SW 1271 (cell line): Measurements from ENCODE around the gene NTM.

ENCODE experiments used
- DNase-seq, 2 experiments: peaks; one replicate each; lab custom pipeline; 2025; lab: John Stamatoyannopoulos, UW

Gene NTM

DNA sequence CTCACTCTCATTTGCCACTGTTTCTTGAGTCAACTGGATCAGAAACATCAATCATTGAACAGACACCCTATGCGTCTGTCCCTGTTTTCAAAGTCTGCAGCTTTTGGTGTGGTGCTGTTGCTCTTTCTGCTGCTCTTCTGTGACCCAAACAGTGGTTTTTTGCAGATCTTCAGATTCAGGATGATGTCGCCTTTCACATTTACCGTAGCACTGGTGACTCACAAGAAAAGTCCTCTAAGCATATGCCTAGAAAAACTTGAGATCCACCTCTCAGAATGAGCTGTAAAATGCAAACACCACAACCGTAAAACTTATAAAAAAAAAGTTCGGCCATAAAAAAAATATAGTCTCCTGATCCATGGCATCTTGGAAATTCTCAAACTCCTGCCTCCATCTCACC is 400.4 kb downstream of the NTM start:
- no peak for DNase-seq

GRCh38 chr11:131771471-131771870 is 401.1 kb downstream of the NTM start:
- DNase-seq = no peak

DNA sequence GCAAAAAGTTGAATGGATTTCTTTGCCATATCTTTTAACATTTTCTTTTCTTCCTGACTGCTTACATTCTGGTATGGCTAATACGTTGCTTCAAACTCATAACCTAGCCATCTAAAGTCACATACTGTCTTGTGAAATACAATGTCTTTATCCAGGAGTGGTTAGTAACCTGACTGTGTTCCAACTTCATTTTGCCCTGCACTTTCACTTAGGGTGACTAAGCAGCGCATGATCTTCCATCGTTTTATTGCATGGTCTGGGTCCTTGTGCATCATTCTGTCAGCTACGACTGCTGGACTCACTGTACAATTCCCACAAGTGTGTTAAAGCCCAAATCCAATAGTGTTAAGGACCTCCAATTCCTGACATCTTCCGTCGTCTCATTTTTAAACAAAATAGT is 403.2 kb downstream of the NTM start:
- DNase-seq = no peak

DNA sequence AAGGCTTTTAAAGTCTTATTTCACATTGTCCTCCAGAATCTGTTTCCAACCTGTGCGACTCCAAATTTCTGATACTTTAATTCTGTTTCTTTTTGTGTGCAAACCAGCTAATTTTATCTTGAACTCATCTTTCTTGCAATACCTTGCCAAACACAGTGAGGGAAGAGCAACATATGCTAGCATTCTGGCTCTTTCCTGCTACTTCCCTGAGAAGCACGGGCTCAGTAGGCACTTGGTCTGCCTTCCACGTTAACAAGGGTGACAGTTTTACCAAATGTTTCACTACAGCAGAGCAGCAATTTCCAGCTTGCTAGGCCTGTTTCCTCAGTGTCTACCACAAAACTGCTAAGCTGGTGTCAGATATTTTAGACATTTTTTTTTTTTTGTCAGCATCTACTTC is 405.8 kb downstream of the NTM start:
- no peak for DNase-seq

GRCh38 chr11:131785801-131786200 is 415.4 kb downstream of the NTM start:
- DNase-seq = no peak

DNA sequence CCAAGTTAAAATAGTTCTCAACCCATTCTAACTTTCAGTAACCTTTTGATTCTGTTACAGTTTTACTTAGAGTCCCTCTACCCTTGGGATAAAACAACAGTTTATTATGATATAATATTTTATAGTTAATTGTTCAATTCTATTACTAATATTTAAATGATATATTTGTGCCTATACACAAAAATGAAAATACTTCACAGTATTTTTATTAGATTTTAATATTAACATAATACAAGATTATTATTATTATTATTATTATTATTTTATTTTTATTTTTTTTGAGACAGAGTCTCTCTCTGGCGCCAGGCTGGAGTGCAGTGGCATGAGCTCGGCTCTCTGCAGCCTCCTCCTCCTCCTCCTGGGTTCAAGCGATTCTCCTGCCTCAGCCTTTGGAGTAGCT is 416.7 kb downstream of the NTM start:
- no peak for DNase-seq

DNA sequence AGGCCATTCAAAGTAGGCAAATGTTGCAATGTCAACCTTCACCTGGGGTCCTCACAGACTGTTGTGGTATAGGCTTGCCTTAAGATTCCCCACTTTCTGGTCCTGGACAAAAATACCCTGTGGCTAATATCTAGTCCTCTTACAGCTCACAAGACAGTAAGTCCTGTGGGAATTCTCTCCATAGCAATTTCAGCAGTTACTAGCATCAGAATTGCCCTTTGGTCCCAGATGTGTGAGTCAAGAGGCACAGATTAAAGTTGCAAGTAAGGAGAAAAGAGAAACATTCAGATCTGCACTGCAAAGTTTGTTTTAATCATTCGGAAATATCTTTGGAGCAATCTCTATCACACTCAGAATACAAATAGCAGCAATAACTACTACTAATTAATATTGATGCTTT is 420.2 kb downstream of the NTM start:
- DNase-seq = no peak

- DNase-seq = no peak
Measured at GRCh38 chr11:131792243-131792642, 421.8 kb downstream of the NTM start.

DNA sequence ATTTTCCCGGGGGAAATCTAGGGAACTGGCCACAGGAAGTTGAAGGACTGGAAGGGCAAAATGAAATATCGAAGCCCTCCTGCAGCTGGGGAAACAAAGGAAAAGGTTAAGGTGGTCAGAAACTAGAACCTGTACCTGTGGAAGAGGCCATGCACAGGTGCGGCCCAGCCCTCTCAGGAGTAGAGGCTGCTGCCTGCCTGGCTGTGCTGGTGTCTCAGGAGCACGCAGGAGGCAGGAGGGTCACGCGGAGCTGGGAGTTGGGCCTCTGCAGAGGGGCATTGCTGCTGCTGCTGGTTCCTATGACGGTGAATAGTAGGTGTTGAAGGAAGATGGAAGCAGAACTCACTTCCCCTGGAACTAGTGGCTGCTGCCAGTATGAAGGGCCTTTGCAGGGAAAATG is 425.7 kb downstream of the NTM start:
- no peak for DNase-seq

- DNase-seq = no peak
Measured at GRCh38 chr11:131796541-131796940, 426.1 kb downstream of the NTM start.

DNA sequence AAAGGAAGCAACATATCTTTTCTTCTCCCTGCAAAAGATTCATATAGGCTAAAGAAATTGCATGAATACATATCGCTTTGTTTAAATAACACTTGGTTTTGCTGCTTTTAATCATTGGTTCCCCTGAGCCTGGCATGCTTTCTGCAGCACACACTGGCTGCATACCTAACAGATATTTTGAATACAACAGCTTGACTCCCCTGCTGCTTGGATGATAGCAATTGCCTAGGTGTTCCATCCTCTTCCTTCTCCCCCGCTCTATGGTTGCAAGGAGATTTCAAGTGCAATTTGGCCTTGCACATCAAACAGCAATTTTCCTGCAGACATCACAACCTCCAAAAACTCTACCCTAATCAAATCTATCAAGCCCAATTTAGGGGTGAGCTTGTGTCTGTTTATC is 430.0 kb downstream of the NTM start:
- DNase-seq = no peak

DNA sequence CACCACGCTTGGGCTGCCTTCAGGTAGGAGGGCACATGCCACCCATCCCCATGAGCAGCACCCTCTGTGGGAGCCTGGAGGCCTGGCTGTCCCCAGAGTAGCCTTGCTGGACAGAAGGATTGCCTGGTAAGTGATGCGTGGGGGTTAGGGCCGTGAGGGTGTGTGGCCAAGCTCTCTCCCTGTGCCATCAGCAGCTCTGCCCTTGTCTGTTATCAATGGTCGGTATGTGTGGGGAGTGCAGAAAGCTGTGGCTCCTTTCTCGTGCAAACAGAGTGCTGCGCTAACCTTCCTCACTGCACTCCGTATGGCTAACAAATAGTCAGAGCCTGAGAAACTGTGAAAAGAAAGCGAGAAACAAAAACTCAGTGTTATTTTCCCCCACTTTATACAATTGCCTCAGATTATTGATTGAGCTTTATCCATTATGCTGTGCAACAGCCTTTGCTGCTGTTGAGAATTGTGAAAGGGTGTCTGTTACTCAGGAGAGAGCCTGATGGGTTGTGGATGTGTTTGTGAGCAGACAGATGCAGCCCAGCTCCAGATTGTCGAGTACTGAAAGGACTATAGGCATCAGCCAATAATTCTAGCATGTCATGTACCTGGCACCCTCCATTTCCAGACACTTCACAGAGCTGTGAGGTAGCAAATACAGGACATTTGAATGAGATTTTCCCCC is 432.2 kb downstream of the NTM start:
- DNase-seq = no peak

- DNase-seq = no peak
Measured at GRCh38 chr11:131807876-131808275, 437.5 kb downstream of the NTM start.

GRCh38 chr11:131808470-131808869 is 438.1 kb downstream of the NTM start:
- DNase-seq = no peak

- DNase-seq = no peak
Measured at GRCh38 chr11:131809203-131809918, 438.9 kb downstream of the NTM start.

GRCh38 chr11:131810541-131810940 is 440.1 kb downstream of the NTM start:
- DNase-seq = no peak

DNA sequence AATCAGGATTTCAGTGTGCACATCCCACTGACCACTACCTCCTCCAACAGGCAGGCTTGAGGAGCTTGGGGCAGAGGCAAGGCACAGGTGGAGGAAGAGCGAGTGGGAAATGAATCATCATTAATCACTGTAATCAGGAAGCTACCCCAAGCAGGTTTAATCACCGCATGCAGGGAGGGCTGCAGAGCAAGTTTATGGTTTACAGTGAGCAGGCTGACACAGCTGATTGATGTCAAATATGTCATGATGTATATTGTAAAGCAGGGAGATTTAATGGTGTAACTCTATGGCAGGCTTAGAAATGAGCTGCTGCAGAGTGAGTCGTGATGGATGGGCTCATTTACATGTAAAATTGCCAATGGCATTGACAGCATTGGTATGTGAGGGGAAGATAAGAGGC is 441.0 kb downstream of the NTM start:
- no peak for DNase-seq

DNA sequence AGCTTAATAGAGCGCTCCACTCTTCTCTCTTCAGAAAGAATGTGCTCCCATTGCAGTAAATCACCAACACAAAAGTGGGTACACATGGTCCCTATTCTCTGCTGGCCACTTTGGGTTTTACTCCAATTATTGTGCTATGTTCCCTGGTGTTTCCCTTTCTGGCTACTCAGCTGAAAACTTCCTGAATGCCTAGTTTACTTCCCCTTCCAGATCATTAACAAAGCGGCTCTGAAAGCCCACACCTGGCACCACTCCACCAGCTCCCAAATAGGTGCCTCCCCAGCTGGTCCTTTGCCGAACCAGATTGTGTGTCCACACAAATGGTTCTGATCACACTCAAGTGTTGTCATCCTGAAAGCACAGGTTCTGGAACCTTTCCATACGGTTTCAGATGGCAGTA is 443.7 kb downstream of the NTM start:
- DNase-seq = no peak

GRCh38 chr11:131815590-131815989 is 445.2 kb downstream of the NTM start:
- DNase-seq = no peak

GRCh38 chr11:131816051-131816450 is 445.6 kb downstream of the NTM start:
- DNase-seq = no peak

DNA sequence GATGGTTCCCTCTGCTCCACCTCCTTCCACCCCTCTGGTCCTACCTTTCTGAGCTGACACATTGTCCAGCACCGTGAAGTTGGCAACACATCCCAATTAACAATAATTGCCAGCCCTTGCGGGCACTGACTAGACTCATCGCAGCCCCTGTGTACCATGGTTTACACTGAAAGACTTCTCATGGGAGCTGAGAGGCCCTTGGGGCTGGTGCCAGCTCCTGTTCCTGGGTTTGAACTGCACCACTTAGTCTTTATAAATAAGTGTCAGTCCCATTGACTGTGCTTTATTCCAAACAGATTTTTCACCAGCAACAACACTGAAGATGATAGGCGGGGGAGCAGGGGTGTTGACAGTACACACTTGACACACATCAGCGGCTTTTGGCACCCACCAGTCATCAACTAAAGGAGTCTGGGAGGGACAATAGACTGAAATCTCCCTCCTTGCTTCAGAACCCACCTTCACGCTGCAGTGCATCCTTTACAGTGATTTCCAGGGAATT is 447.3 kb downstream of the NTM start:
- DNase-seq = no peak

DNA sequence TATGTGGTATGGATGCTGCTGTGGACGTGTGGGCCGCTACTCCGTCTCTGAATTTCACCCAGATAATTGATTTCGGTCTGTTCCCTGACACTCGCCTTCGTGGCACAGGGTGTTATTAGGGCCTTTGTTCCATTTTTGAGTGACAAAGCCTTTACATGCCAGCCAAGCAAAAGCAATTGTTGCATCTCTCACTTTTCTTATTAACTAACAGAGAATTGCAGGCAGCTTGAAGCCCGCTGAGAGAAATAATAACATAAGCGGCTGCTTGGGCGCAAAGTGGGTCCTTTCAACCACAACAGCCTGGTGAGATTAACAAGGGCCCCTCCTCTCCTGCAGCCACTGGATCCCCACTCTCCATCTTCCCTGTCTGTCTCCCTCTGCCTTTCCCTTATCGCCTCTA is 449.4 kb downstream of the NTM start:
- DNase-seq = no peak

- no peak for DNase-seq
Measured at GRCh38 chr11:131822506-131822905, 452.1 kb downstream of the NTM start.

GRCh38 chr11:131823772-131824171 is 453.4 kb downstream of the NTM start:
- no peak for DNase-seq
